Measurements from ENCODE around the gene AJAP1. TPM values are rescaled to one million over a fixed set of nuclear protein-coding genes. Genes with fewer than 3 reads are reported as not detected.
"Not testable (repeated sequence)": the region's sequence is repeated elsewhere in the genome, so short reads cannot be mapped to it uniquely, and the experiment has no call there.

Gene AJAP1, protein sequence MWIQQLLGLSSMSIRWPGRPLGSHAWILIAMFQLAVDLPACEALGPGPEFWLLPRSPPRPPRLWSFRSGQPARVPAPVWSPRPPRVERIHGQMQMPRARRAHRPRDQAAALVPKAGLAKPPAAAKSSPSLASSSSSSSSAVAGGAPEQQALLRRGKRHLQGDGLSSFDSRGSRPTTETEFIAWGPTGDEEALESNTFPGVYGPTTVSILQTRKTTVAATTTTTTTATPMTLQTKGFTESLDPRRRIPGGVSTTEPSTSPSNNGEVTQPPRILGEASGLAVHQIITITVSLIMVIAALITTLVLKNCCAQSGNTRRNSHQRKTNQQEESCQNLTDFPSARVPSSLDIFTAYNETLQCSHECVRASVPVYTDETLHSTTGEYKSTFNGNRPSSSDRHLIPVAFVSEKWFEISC
- not detected for polyA plus RNA-seq

DNA sequence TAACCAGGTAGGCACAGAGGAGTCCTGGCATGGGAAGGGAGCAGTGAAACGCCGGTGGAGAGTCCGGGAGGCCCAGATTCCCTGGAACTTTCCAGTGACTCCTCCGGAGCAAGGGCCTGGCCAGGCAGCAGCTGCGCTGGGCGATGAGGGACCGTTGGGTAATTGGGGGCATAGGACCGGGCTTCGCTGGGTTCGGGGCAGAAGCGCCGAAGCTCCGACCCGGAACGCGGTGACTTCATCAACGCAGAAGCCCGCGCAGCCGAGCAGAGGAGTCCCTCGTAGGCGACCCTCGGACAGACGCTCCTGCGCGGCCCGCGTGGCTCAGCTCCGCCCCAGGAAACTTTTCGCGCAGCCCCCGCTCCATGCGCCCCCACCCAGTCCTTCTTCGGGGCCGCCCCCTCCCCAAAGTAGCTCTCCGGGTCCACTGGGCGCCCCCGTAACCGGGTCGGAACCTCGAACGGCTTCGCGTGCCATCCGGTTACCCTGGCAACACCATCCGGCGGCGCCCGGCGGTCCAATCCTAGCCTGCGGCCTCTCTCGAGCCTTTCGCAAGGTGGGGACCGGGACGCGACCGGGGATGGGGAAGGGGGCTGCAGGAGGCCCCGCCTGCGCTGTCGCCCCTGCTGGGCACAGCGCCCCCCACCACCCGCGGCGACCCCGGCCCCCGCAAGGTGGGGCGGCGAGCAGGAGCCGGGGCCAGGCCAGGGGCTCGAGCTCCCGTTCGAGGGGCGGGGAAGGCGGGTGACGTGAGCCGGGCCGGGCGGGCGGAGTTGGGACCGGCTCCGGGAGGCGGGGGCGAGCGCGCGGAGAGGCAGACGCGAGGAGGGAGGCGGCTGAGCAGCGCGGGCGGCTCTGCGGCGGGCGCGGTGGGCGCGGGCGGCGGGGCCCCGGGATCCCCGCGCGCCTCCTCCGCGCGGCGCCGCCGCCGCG is at the start of gene AJAP1:
TSS of gene AJAP1 (plus strand) at position 814 of the 930 bp plus-strand sequence. CDS start 817 bp downstream, outside the sequence.
- H3K27ac Mint-ChIP-seq, result no peak within 1 kb of the TSS
- DNase-seq, result no peak
- H3K36me3 Mint-ChIP-seq, result no peaks in the 10 kb centered on the region
- peaks cover 0 to 7% of the 10 kb centered on the region in 2 donors for H3K4me1 Mint-ChIP-seq
- H3K27me3 Mint-ChIP-seq (ENCODE audit: low read depth in 3 of 3), result peaks cover 6 to 13% (median 9%) of the 10 kb centered on the region in 3 donors
- H3K9me3 Mint-ChIP-seq, result peaks cover 0 to 2% (median 0%) of the 10 kb centered on the region in 6 donors
- no peak within 1 kb of the TSS for H3K4me3 Mint-ChIP-seq

DNA sequence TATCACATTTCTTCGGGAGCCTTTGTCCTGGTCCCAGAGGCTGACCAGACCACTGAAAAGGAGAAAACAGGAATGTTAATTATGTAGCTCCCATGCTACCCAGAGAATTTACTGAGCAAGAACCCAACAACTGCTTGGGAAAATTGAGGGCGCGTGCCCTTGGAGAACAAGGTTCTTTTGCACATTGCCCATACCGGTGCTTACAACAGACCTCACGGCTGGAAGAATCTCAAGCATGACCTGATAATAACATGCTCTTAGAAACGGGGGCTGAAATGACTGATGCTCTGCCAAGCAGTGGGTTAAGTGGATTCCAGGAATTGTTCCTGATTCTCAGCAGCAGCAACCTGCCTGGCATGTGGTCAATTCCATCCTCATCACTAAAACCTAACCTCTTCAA is 49.3 kb upstream of the AJAP1 start:
- no peak overlapping the region for H3K27ac Mint-ChIP-seq
- H3K27me3 Mint-ChIP-seq (ENCODE audit: low read depth in 3 of 3), result peaks cover 0 to 14% (median 6%) of the 10 kb centered on the region in 3 donors
- no peak overlapping the region for H3K4me3 Mint-ChIP-seq
- H3K36me3 Mint-ChIP-seq, result no peaks in the 10 kb centered on the region
- H3K9me3 Mint-ChIP-seq, result peaks cover 0 to 12% (median 4%) of the 10 kb centered on the region in 6 donors
- DNase-seq, result no peak
- no peaks in the 10 kb centered on the region for H3K4me1 Mint-ChIP-seq

DNA sequence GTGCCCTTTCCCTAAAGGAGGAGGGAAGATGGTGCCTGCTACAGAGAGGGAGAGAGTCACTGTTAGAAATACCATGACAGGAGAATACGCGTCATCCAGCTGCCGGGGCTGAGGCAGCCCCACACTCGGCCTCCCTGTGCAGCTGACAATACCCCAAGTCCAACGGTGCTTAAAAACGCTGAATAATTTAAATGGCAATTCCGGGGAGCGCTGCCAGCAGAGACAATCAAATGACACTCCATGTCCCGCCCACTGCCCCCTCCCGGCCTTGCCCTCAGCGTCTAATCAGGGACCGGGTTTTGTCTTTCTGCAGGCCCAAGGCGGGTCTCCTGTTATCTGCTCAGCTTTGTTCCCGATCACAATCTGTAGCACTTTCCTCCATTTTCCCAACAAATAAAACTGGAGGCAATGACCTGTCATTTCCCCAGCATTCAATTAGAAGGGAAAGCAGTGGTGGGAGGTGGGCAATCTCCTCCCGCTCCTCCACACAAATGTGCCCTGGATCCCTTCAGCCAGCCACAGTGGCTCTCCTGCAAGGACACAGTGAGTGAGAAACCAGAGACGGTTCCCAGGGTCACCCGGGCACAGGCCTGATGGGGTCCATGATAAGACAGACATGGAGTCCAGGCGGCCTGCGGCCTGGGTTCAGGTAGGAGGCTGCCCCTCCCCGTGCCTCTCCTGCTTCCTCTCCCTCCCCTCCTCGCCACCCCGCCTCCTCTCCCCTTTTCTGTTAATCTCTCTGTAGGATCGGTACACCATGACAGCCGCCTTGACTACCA is 42.7 kb upstream of the AJAP1 start:
- H3K9me3 Mint-ChIP-seq, result peaks cover 0 to 23% (median 7%) of the 10 kb centered on the region in 6 donors
- no peaks in the 10 kb centered on the region for H3K4me1 Mint-ChIP-seq
- no peak overlapping the region for H3K27ac Mint-ChIP-seq
- H3K27me3 Mint-ChIP-seq (ENCODE audit: low read depth in 3 of 3), result peaks cover 0 to 5% (median 1%) of the 10 kb centered on the region in 3 donors
- DNase-seq, result no peak
- H3K4me3 Mint-ChIP-seq, result no peak overlapping the region
- H3K36me3 Mint-ChIP-seq, result peaks cover 0 to 5% (median 0%) of the 10 kb centered on the region in 3 donors

DNA sequence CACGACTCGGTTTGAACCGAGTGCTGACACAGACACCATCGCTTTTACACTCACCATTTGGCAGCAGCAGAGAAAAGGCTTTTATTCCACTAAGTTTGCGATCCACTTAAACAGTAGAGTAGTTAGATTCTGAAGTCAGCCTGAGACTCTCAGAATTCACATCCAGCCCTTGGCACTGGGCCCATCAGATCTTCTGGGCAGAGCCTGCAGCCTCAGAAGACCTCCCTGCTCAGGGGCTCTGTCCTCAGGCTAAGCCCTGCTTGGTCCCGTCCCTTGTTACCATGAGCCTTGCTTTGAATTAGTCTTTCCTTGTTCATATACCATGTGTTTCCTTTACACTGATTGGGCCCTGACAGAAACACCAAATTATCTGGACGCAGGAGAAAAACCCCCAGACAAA is 41.4 kb upstream of the AJAP1 start:
- H3K27me3 Mint-ChIP-seq (ENCODE audit: low read depth in 3 of 3), result peaks cover 0 to 5% (median 1%) of the 10 kb centered on the region in 3 donors
- no peaks in the 10 kb centered on the region for H3K4me1 Mint-ChIP-seq
- H3K27ac Mint-ChIP-seq, result no peak overlapping the region
- peaks cover 0 to 5% (median 0%) of the 10 kb centered on the region in 3 donors for H3K36me3 Mint-ChIP-seq
- no peak for DNase-seq
- peaks cover 0 to 23% (median 7%) of the 10 kb centered on the region in 6 donors for H3K9me3 Mint-ChIP-seq
- no peak overlapping the region for H3K4me3 Mint-ChIP-seq

DNA sequence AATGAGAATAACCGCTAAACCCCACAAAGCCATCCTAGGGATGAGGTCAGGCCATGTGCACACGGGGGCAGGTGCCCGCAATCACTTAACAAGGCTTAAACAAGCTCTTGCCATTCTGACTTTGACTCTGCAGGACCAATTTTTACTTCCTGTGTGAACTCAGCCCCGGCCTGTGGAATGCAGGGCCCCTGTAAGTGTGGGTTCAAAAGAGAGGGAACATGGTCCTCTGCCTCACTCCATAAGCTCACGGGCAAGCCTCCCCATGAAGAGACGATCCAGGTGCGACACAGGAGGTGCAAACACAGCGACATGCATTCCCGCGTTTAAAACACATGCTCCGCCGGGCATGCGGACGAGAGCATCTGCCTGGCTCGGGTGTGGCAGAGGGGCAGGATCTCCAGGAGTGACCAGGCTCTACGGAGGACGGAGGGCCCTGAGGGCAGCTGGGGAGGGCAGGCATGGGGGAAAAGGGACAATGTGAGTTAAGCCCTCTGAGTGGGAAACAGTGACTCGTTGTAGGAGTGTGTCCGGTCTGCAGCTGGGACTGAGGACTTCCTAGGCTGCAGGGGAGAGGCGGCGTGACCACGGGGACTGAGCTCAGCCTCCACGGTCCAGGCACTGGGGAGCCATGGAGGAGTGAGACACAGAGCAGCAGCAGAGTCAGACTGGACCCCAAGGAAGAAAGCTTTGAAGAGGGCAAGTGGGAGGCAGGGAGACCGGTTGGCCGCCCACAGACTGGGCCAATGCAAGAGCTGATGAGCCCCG is 40.6 kb upstream of the AJAP1 start:
- H3K4me1 Mint-ChIP-seq, result no peaks in the 10 kb centered on the region
- H3K27ac Mint-ChIP-seq, result no peak overlapping the region
- no peak for DNase-seq
- peaks cover 0 to 5% (median 1%) of the 10 kb centered on the region in 3 donors for H3K27me3 Mint-ChIP-seq (ENCODE audit: low read depth in 3 of 3)
- no peak overlapping the region for H3K4me3 Mint-ChIP-seq
- H3K9me3 Mint-ChIP-seq, result peaks cover 0 to 23% (median 7%) of the 10 kb centered on the region in 6 donors
- peaks cover 0 to 5% (median 0%) of the 10 kb centered on the region in 3 donors for H3K36me3 Mint-ChIP-seq

DNA sequence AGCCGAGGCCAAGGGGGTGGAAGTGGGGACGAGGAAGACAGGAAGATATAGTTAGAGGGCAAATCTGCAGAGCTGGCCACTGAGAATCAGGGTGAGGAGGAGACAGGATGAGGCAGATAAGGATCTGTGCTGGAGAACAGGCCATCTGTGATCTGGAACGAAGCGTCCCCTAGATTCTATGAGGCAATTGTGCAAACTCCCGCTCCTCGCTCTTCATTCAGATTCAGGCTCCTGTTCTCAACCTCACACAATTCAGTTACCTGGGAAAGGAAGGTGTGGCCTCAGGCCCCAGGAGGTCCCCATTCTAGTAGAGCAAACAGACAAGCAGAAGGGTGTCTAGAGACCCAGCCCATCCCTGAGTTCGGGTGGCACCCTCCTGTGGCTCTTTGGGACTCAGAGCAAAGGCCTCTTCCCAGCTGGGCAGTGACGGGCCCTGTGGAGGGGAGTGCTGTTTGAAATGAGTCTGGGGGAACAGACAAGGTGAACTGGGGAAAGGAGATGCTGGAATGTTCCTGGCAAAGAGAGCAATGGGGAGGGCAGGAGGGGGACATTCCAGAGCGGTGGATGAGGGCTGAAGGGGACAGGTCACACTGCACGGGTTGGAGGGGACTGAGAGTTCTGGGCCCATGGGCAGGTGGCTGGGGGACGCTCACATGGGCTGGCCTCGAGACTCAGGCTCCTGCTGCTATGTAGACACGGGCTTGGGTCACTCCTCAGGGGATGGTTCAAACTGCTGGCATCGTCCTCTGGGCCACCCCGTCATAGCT is 39.9 kb upstream of the AJAP1 start:
- Mint-ChIP-seq H3K36me3 (peaks cover 0 to 5% (median 0%) of the 10 kb centered on the region in 3 donors), H3K9me3 (peaks cover 0 to 17% (median 7%) of the 10 kb centered on the region in 6 donors), H3K27ac (no peak overlapping the region), H3K4me1 (no peaks in the 10 kb centered on the region), H3K27me3 (ENCODE audit: low read depth in 3 of 3) (peaks cover 0 to 3% (median 0%) of the 10 kb centered on the region in 3 donors), H3K4me3 (no peak overlapping the region)
- no peak for DNase-seq

DNA sequence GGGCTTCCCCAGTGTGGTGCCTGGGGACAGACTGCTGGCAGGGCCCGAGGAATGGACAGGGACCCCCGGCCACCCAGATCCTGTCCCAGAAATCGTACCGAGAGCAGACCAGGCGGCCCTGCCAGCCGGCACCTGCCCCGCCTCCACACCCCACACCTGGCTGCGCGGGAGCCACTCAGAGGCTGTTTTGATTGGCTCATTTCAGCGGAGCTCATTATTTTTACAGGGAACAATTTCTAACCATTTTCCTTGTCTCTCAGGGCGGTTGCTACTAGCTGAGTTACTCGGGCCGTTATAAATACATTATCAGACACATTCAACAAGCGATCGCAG is 39.3 kb upstream of the AJAP1 start:
- H3K27me3 Mint-ChIP-seq (ENCODE audit: low read depth in 3 of 3), result peaks cover 0 to 3% (median 0%) of the 10 kb centered on the region in 3 donors
- no peak for DNase-seq
- peaks cover 0 to 12% (median 5%) of the 10 kb centered on the region in 6 donors for H3K9me3 Mint-ChIP-seq
- H3K4me3 Mint-ChIP-seq, result no peak overlapping the region
- H3K36me3 Mint-ChIP-seq, result peaks cover 0 to 5% (median 0%) of the 10 kb centered on the region in 3 donors
- no peak overlapping the region for H3K27ac Mint-ChIP-seq
- H3K4me1 Mint-ChIP-seq, result no peaks in the 10 kb centered on the region

DNA sequence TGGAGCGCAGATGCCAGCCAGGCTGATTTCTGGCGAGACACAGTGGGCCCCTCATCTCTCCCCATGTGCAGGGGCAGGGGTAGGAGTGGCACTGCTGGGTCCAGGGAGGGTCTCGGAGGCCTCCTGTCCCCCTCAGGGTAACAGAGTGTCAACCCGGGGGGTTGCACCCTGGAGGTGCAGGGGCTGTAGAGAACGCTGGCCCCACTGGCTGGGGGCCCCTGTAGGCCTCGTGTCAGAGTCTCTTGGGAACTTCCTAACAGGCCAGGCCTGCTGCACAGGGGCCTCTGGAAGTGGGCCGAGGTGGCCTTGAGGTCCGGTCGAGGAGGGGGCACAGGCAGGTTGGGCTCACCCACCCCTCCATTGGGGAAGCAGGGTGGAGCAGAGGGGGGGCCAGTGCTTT is 38.9 kb upstream of the AJAP1 start:
- Mint-ChIP-seq H3K36me3 (peaks cover 0 to 3% (median 0%) of the 10 kb centered on the region in 3 donors), H3K9me3 (peaks cover 0 to 8% (median 2%) of the 10 kb centered on the region in 6 donors), H3K4me3 (no peak overlapping the region), H3K27ac (no peak overlapping the region), H3K4me1 (no peaks in the 10 kb centered on the region), H3K27me3 (ENCODE audit: low read depth in 3 of 3) (peaks cover 0 to 3% (median 0%) of the 10 kb centered on the region in 3 donors)
- no peak for DNase-seq

DNA sequence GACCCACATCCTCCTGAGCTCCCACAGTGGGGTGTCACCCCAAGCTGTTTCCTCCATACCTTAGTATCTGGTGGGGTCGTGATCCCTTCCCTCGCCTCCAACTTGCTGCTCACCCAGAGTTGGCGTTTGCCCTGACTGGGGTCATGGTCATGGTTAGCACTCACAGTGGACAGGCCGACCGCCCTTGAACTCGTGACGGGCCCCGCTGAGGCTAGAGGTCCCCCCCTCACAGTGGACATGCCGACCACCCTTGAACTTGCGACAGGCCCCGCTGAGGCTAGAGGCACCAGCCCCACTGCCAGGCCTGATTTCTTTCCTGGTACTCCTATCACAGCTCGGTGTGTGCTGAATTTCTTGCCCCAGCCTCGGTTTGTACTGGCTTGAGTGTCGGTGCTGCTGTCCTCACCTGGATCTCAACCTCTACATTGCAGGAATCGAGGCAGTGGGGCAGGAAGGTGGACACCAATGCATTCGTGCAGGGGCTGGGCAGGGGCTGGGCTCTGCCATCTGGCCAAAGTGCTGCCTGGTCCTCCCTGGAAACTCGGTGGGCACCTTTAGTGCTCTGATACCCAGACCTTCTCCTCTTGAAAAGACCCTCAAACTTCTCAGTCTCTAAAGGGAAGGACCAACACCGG is 37.5 kb upstream of the AJAP1 start:
- Mint-ChIP-seq H3K9me3 (no peaks in the 10 kb centered on the region), H3K27me3 (ENCODE audit: low read depth in 3 of 3) (peaks cover 0 to 3% (median 0%) of the 10 kb centered on the region in 3 donors), H3K36me3 (no peaks in the 10 kb centered on the region), H3K4me3 (no peak overlapping the region), H3K27ac (no peak overlapping the region), H3K4me1 (no peaks in the 10 kb centered on the region)
- DNase-seq, result no peak

DNA sequence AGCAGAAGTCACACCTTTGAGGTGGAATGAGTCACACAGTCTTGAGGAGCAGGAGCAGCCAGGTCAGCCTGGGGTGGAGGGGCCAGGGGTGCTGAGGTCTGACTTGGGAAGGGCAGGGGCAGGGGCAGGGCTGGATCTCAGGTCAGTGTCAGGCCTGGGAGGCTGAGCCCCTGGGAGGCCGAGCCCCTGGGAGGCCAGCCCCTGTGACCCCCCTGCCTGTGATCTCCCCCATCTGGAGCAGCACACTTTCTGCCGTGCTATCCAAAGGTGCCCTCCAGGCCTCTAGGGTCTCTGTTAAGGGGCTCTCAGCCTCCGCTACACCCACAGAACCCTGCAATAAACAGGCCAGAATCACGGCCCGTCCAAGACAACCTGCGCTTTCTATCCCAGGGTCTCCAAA is 36.9 kb upstream of the AJAP1 start:
- H3K27ac Mint-ChIP-seq, result no peak overlapping the region
- no peak overlapping the region for H3K4me3 Mint-ChIP-seq
- no peaks in the 10 kb centered on the region for H3K9me3 Mint-ChIP-seq
- peaks cover 0 to under 1% (median 0%) of the 10 kb centered on the region in 3 donors for H3K27me3 Mint-ChIP-seq (ENCODE audit: low read depth in 3 of 3)
- no peak for DNase-seq
- H3K4me1 Mint-ChIP-seq, result no peaks in the 10 kb centered on the region
- no peaks in the 10 kb centered on the region for H3K36me3 Mint-ChIP-seq

DNA sequence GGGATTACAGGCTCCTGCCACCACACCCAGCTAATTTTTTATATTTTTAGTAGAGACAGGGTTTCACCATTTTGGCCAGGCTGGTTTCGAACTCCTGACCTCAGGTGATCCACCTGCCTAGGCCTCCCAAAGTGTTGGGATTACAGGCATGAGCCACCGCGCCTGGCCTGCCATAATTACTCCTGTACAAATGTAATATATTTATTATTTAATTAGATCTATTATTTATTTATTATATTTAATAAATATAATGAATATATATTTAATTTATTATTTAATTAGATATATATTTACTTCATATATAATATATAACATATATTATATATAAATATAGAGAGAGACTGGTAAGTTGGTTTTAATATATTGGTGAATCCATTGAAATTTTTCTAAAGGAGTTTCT is 35.6 kb upstream of the AJAP1 start:
- not testable (repeated sequence) for DNase-seq; H3K4me1 Mint-ChIP-seq; H3K27me3 Mint-ChIP-seq (ENCODE audit: low read depth in 3 of 3); H3K36me3 Mint-ChIP-seq; H3K27ac Mint-ChIP-seq; H3K4me3 Mint-ChIP-seq; H3K9me3 Mint-ChIP-seq

DNA sequence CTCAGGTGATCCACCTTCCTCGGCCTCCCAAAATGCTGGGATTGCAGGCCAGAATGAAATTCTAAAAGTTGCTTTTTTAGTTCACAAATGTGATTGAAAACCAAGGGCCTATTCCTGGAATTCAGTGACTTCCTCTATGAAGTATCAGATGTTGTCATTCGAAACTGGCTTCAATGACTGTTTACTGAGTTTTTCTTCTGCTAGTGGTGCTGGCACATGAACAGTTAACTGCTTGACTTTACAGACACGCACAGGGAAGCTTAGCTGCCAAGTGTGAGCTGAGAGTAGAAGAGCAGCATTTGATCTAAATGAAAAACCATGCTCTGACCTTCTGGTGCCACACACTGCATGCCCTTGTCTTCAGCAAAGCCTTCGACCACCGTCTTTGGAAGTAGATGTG is 32.8 kb upstream of the AJAP1 start:
- no peaks in the 10 kb centered on the region for H3K4me1 Mint-ChIP-seq
- no peaks in the 10 kb centered on the region for H3K36me3 Mint-ChIP-seq
- DNase-seq, result no peak
- H3K9me3 Mint-ChIP-seq, result no peaks in the 10 kb centered on the region
- H3K27me3 Mint-ChIP-seq (ENCODE audit: low read depth in 3 of 3), result peaks cover 0 to 4% (median 0%) of the 10 kb centered on the region in 3 donors
- H3K27ac Mint-ChIP-seq, result no peak overlapping the region
- no peak overlapping the region for H3K4me3 Mint-ChIP-seq
